Right lobe of liver (tissue), 6 donors: ENCODE data around the gene CD48. TPM values are rescaled to one million over a fixed set of nuclear protein-coding genes. Genes with fewer than 3 reads are reported as not detected.
"Not testable (repeated sequence)": the region's sequence is repeated elsewhere in the genome, so short reads cannot be mapped to it uniquely, and the experiment has no call there.

Source experiments
- ATAC-seq, 4 donors: fragments of 200-7000 bp; cut with Tn5 transposase; one replicate each; pipeline ENCODE4 v1.9.1; 2020; ENCODE audit warnings: mild to moderate bottlenecking in 4 of 4, moderate library complexity in 4 of 4
- DNase-seq, 3 donors: peaks; one replicate each; pipeline ENCODE4 v3.0.0-alpha.2; 2020
- H3K27ac ChIP-seq, 3 donors: fragments of 200-600 bp; one replicate each; pipeline ENCODE4 v1.8.0; 2022
- H3K27me3 ChIP-seq, 2 donors: fragments of 200-600 bp; one replicate each; pipeline ENCODE4 v1.8.0; 2022
- H3K36me3 ChIP-seq, 4 donors: fragments of 200-600 bp; sonication (generic) in 1 of 4; one replicate each; pipeline versions ENCODE4 v1.5.1 to v1.8.0; 2017 to 2022; ENCODE audit warnings: control low read depth in 1 of 4
- H3K4me1 ChIP-seq, 4 donors: fragments of 200-600 bp; sonication (generic) in 1 of 4; one replicate each; pipeline versions ENCODE4 v1.5.1 to v1.8.0; 2017 to 2022; ENCODE audit warnings: control low read depth in 1 of 4
- H3K4me3 ChIP-seq, 3 donors: fragments of 200-600 bp; one replicate each; pipeline ENCODE4 v1.8.0; 2022
- H3K9me3 ChIP-seq, 4 donors: fragments of 200-600 bp; sonication (generic) in 1 of 4; one replicate each; pipeline versions ENCODE4 v1.5.1 to v1.8.0; 2017 to 2022; ENCODE audit warnings: control low read depth in 1 of 4
- CTCF ChIP-seq, 4 donors: fragments of 200-600 bp in 3 of 4; fragments of 450-650 bp in 1 of 4; IDR thresholded peaks; one replicate each; pipeline versions ENCODE4 v1.5.1 to v1.8.0; 2016 to 2022; ENCODE audit warnings: antibody characterized with exemption in 4 of 4, mild to moderate bottlenecking in 2 of 4
- POLR2A ChIP-seq: fragments of 450-650 bp; IDR thresholded peaks from one replicate; pipeline ENCODE4 v1.6.1; 2017; ENCODE audit warnings: antibody characterized with exemption, mild to moderate bottlenecking
- WGBS: methylation state at CpG from one replicate; pipeline ENCODE4 v1.1.6; 2018; ENCODE audit warnings: low coverage, low lambda C conversion rate; ENCODE audit not compliant: insufficient coverage; ENCODE audit errors: missing lambda C conversion rate; 5-methylcytosine and 5-hydroxymethylcytosine counted together
- intact Hi-C, 2 donors: fragments of 100-400 bp; cut with DNase I; formaldehyde crosslinking; loops; one replicate each; pipeline versions ENCODE4 v1.11.2 to v1.14.1; 2022
- total RNA-seq, 6 experiments: library from RNA; depleted of rRNA in 2 of 6; stranded (reverse); fragments of >200 nt in 2 of 6; fragmentation: NEBNext Ultra II Directional in 3 of 6; extraction: Animal tissue kit (Norgen Biotek cat#: 25700) in 3 of 6; gene quantifications; one replicate each; pipeline versions ENCODE4 v1.1.0 to v1.2.4, GENCODE V29; 2016 to 2023
- donor health status: DM: no; HTN: yes; CAD: no.
- donor health status: DM: no; HTN: no; CAD: no.
- donor health status: DM: no; HTN: no; CAD: no.
- donor health status: DM: no; HTN: yes; CAD: no.
- donor health status: DM: no; HTN: yes; CAD: no.

The CD48 gene
- total RNA-seq, 6 experiments from 2014 or later: 0.68 to 5.0 (median 3.4) TPM

GRCh38 chr1:160717306-160717705, 5.7 kb upstream of the CD48 start:
- Histone ChIP-seq H3K4me3 (no peak overlapping the region), H3K27ac (no peak overlapping the region), H3K4me1 (no peaks in the 10 kb centered on the region), H3K27me3 (no peaks in the 10 kb centered on the region), H3K36me3 (no peaks in the 10 kb centered on the region), H3K9me3 (no peaks in the 10 kb centered on the region)
- WGBS: 65% methylated on average over 2 of the region's 5 CpGs
- ATAC-seq (no peak), DNase-seq (no peak)
- no peak for TF ChIP-seq CTCF (IDR thresholded peaks at IDR 0.05)
- no peak for TF ChIP-seq POLR2A
- intact Hi-C loops: loop anchor here in 1 of 2 donors (10.0 kb wide), 1 partner anchor 107 kb away; no protein-coding TSS in a partner anchor

GRCh38 chr1:160716013-160716412, 4.4 kb upstream of the CD48 start:
- TF ChIP-seq CTCF (IDR thresholded peaks at IDR 0.05) (no peak), POLR2A (no peak)
- 91% methylated on average over 1 of the region's 1 CpG for WGBS
- Histone ChIP-seq H3K4me1 (no peaks in the 10 kb centered on the region), H3K4me3 (no peak overlapping the region), H3K9me3 (no peaks in the 10 kb centered on the region), H3K27me3 (no peaks in the 10 kb centered on the region), H3K36me3 (no peaks in the 10 kb centered on the region), H3K27ac (no peak overlapping the region)
- intact Hi-C loops: loop anchor here in 1 of 2 donors (10.0 kb wide), 1 partner anchor 109 kb away; no protein-coding TSS in a partner anchor
- DNase-seq (no peak), ATAC-seq (no peak)

- peak in 1 of 4 donors; percentile 24 for ATAC-seq
- WGBS: 70% methylated on average over 3 of the region's 5 CpGs
- H3K36me3 ChIP-seq, H3K4me3 ChIP-seq, H3K4me1 ChIP-seq, DNase-seq, H3K27me3 ChIP-seq, H3K9me3 ChIP-seq, H3K27ac ChIP-seq: not testable (repeated sequence)
- intact Hi-C loops: loop anchor here in 1 of 2 donors (10.0 kb wide), 1 partner anchor 111 kb away; no protein-coding TSS in a partner anchor
Observed at GRCh38 chr1:160714034-160714648, 2.5 kb upstream of the CD48 start.

DNA sequence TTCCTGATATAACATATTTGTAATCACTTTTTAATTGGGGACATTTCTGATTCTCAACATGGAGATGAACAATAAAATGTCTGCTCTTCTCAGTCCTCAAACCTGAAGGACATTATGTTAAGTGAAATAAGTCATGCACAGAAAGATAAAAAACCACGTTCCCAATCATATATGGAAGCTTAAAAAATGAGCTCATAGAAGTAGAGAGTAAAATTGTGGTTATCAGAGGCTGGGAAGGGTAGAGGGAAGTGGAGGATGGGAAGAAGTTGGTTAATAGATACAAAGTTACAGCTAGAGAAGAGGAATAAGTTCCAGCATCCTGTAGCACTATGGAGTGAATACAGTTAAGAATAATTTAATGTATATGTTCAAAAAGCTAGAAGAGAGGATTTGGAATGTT, 1.5 kb upstream of the CD48 start:
- Histone ChIP-seq H3K9me3 (no peaks in the 10 kb centered on the region), H3K4me1 (no peaks in the 10 kb centered on the region), H3K27ac (peak overlapping the region in 1 of 3 donors; percentile 47), H3K27me3 (no peaks in the 10 kb centered on the region), H3K36me3 (no peaks in the 10 kb centered on the region), H3K4me3 (no peak overlapping the region)
- TF ChIP-seq POLR2A (no peak), CTCF (IDR thresholded peaks at IDR 0.05) (no peak)
- 7% methylated on average over 1 of the region's 1 CpG for WGBS
- no peak for DNase-seq
- intact Hi-C loops: loop anchor here in 1 of 2 donors (10.0 kb wide), 1 partner anchor 112 kb away; no protein-coding TSS in a partner anchor
- ATAC-seq: no peak

GRCh38 chr1:160712525-160713080, 981 bp upstream of the CD48 start:
- intact Hi-C loops: loop anchor here in 1 of 2 donors (10.0 kb wide), 1 partner anchor 112 kb away; no protein-coding TSS in a partner anchor
- not testable (repeated sequence) for H3K4me3 ChIP-seq, DNase-seq, H3K9me3 ChIP-seq, H3K36me3 ChIP-seq, H3K27me3 ChIP-seq, H3K4me1 ChIP-seq
- ATAC-seq: peak; percentile 60 to 67 (median 62)
- 23% methylated on average over 4 of the region's 5 CpGs for WGBS
- H3K27ac ChIP-seq: peak overlapping the region in 2 of 3 donors; percentile 47 to 48
